Limb (tissue), 2 donors: ENCODE data around the gene SCGB1A1.
"Not testable (repeated sequence)": the region's sequence is repeated elsewhere in the genome, so short reads cannot be mapped to it uniquely, and the experiment has no call there.

Experiments used
- DNase-seq, 2 donors: peaks; one replicate each; pipeline ENCODE4 v3.0.0-alpha.2; 2016; ENCODE audit errors: extremely low spot score in 2 of 2

SCGB1A1 gene

GRCh38 chr11:62418733-62419132 lies at the start of gene SCGB1A1:
Gene SCGB1A1 (plus strand): TSS chr11:62419033. CDS start chr11:62419096, 63 bp downstream.
- DNase-seq: no peak

- DNase-seq: no peak
These were observed 47.9 kb upstream of the SCGB1A1 start for GRCh38 chr11:62370743-62371440.

GRCh38 chr11:62372871-62373270 lies 46.0 kb upstream of the SCGB1A1 start:
- no peak for DNase-seq

GRCh38 chr11:62373464-62374119 lies 45.2 kb upstream of the SCGB1A1 start:
- DNase-seq: no peak

GRCh38 chr11:62374801-62375200 lies 44.0 kb upstream of the SCGB1A1 start:
- no peak for DNase-seq

- not testable (repeated sequence) for DNase-seq
These were observed 40.3 kb upstream of the SCGB1A1 start for GRCh38 chr11:62378459-62379063.

GRCh38 chr11:62379586-62379985 lies 39.2 kb upstream of the SCGB1A1 start:
- DNase-seq: not testable (repeated sequence)

- DNase-seq: peak in 1 of 2 donors; percentile 80
These were observed 38.0 kb upstream of the SCGB1A1 start for GRCh38 chr11:62380821-62381245.

GRCh38 chr11:62383822-62384221 lies 35.0 kb upstream of the SCGB1A1 start:
- DNase-seq: no peak

- not testable (repeated sequence) for DNase-seq
These were observed 32.8 kb upstream of the SCGB1A1 start for GRCh38 chr11:62386083-62386482.

GRCh38 chr11:62387381-62387780 lies 31.5 kb upstream of the SCGB1A1 start:
- no peak for DNase-seq

GRCh38 chr11:62388999-62389398 lies 29.8 kb upstream of the SCGB1A1 start:
- no peak for DNase-seq

- DNase-seq: no peak
These were observed 28.6 kb upstream of the SCGB1A1 start for GRCh38 chr11:62390237-62390636.

- no peak for DNase-seq
These were observed 28.1 kb upstream of the SCGB1A1 start for GRCh38 chr11:62390722-62391121.

GRCh38 chr11:62391642-62392425 lies 27.0 kb upstream of the SCGB1A1 start:
- DNase-seq: no peak

- DNase-seq: no peak
These were observed 26.3 kb upstream of the SCGB1A1 start for GRCh38 chr11:62392506-62392905.

GRCh38 chr11:62393061-62393611 lies 25.7 kb upstream of the SCGB1A1 start:
- DNase-seq: no peak

- DNase-seq: no peak
These were observed 25.1 kb upstream of the SCGB1A1 start for GRCh38 chr11:62393735-62394134.

GRCh38 chr11:62394825-62395538 lies 23.9 kb upstream of the SCGB1A1 start:
- DNase-seq: peak; percentile 85 to 94

GRCh38 chr11:62395885-62396551 lies 22.8 kb upstream of the SCGB1A1 start:
- no peak for DNase-seq
